ENCODE results near the gene SLC2A13.
A peak's percentile ranks its signal among the peaks of the same experiment; 100 is the strongest.
"Not testable (repeated sequence)": the region's sequence is repeated elsewhere in the genome, so short reads cannot be mapped to it uniquely, and the experiment has no call there.

Gene SLC2A13

GRCh38 chr12:39830852-39831520, 274.9 kb downstream of the SLC2A13 start:
- no peak for DNase-seq (ENCODE audit: insufficient read length, low spot score)
- no peak for FAIRE-seq

- FAIRE-seq (no peak), DNase-seq (ENCODE audit: insufficient read length, low spot score) (no peak)
Measured at GRCh38 chr12:39830171-39830570, 275.7 kb downstream of the SLC2A13 start.

GRCh38 chr12:39824505-39825212, 281.2 kb downstream of the SLC2A13 start:
- FAIRE-seq (peak; percentile 31), DNase-seq (ENCODE audit: insufficient read length, low spot score) (no peak)

GRCh38 chr12:39816671-39817185, 289.2 kb downstream of the SLC2A13 start:
- no peak for DNase-seq (ENCODE audit: insufficient read length, low spot score)

GRCh38 chr12:39815746-39816145, 290.1 kb downstream of the SLC2A13 start:
- DNase-seq (ENCODE audit: insufficient read length, low spot score) = no peak
- FAIRE-seq = no peak

More at GRCh38 chr12:39816671-39817185, 289.2 kb downstream of the SLC2A13 start:
- FAIRE-seq = no peak

- FAIRE-seq = peak; percentile 39
Measured at GRCh38 chr12:39814626-39815025, 291.3 kb downstream of the SLC2A13 start.

GRCh38 chr12:39813776-39814175, 292.1 kb downstream of the SLC2A13 start:
- DNase-seq (ENCODE audit: insufficient read length, low spot score) = no peak

More at GRCh38 chr12:39814626-39815025, 291.3 kb downstream of the SLC2A13 start:
- DNase-seq (ENCODE audit: insufficient read length, low spot score) = no peak

GRCh38 chr12:39812456-39812855, 293.4 kb downstream of the SLC2A13 start:
- not testable (repeated sequence) for FAIRE-seq; DNase-seq (ENCODE audit: insufficient read length, low spot score)

More at GRCh38 chr12:39813776-39814175, 292.1 kb downstream of the SLC2A13 start:
- no peak for FAIRE-seq

- DNase-seq (ENCODE audit: insufficient read length, low spot score) (peak; percentile 5), FAIRE-seq (no peak)
Measured at GRCh38 chr12:39807043-39807442, 298.8 kb downstream of the SLC2A13 start.

GRCh38 chr12:39805651-39806050, 300.2 kb downstream of the SLC2A13 start:
- FAIRE-seq (no peak), DNase-seq (ENCODE audit: insufficient read length, low spot score) (no peak)

GRCh38 chr12:39804898-39805297, 301.0 kb downstream of the SLC2A13 start:
- no peak for DNase-seq (ENCODE audit: insufficient read length, low spot score)
- no peak for FAIRE-seq

- DNase-seq (ENCODE audit: insufficient read length, low spot score) (no peak), FAIRE-seq (no peak)
Measured at GRCh38 chr12:39804479-39804878, 301.4 kb downstream of the SLC2A13 start.

- DNase-seq (ENCODE audit: insufficient read length, low spot score) = no peak
- FAIRE-seq = no peak
Measured at GRCh38 chr12:39803151-39803550, 302.7 kb downstream of the SLC2A13 start.

GRCh38 chr12:39798977-39799376, 306.9 kb downstream of the SLC2A13 start:
- FAIRE-seq = no peak
- no peak for DNase-seq (ENCODE audit: insufficient read length, low spot score)

- FAIRE-seq (no peak), DNase-seq (ENCODE audit: insufficient read length, low spot score) (no peak)
Measured at GRCh38 chr12:39798429-39798828, 307.5 kb downstream of the SLC2A13 start.

- no peak for DNase-seq (ENCODE audit: insufficient read length, low spot score)
- no peak for FAIRE-seq
Measured at GRCh38 chr12:39795481-39795880, 310.4 kb downstream of the SLC2A13 start.

- FAIRE-seq (no peak), DNase-seq (ENCODE audit: insufficient read length, low spot score) (no peak)
Measured at GRCh38 chr12:39792938-39793337, 312.9 kb downstream of the SLC2A13 start.

- DNase-seq (ENCODE audit: insufficient read length, low spot score) = no peak
- no peak for FAIRE-seq
Measured at GRCh38 chr12:39788239-39788638, 317.6 kb downstream of the SLC2A13 start.

GRCh38 chr12:39785814-39786213, 320.1 kb downstream of the SLC2A13 start:
- DNase-seq (ENCODE audit: insufficient read length, low spot score); FAIRE-seq: not testable (repeated sequence)

GRCh38 chr12:39782026-39782545, 323.8 kb downstream of the SLC2A13 start:
- no peak for FAIRE-seq
- no peak for DNase-seq (ENCODE audit: insufficient read length, low spot score)

GRCh38 chr12:39780913-39781446, 324.9 kb downstream of the SLC2A13 start:
- no peak for FAIRE-seq
- no peak for DNase-seq (ENCODE audit: insufficient read length, low spot score)

Data from GM19239 (cell line).